ENCODE data around the gene TTLL13. TPM values are rescaled to one million over a fixed set of nuclear protein-coding genes. Genes with fewer than 3 reads are reported as not detected.
"Not testable (repeated sequence)": the region's sequence is repeated elsewhere in the genome, so short reads cannot be mapped to it uniquely, and the experiment has no call there.

Gene TTLL13
- total RNA-seq, 2 experiments from 2014 or later: 0.45 to 0.87 TPM

DNA sequence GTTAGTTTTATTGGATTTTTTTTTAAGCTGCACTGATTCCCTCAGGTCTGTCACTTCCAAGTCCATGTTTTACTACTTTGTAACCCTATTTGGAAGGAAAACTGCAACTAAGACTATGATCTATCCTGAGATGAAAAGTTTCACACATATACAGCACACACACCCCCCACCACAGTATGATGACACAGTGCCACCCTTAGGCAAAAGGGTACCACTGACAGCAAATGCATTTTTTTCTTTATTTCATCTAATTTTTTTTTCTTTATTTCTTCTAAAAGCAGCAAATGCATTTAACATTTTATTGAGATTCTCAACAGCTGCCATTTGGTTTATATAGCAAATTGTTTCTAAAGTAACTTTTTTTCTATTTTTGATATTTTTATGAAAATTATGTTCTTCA, 37.3 kb downstream of the TTLL13 start:
- peaks cover 2% of the 10 kb centered on the region for H3K27me3 Mint-ChIP-seq
- peak; percentile 58 for DNase-seq
- POLR2A ChIA-PET: no interaction called here

DNA sequence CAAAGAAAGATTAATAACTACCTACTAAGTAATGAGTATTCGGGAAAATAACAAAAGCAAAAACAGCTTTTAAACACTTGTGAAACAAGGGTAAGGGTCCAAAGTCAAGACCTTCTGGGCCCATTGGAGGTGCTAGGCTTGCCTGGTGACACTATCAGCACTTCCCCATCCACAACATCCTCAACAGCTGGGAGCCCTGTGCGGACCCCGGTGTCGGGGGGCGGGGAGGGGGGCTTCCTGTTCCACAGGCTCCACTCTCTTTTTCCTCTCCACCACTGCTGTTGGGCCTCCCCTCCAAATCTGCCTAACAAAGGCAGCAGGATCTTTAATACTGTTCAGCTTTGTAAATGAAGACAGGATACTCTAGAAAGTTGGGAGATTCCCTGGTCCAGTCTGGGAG, 37.7 kb downstream of the TTLL13 start:
- Mint-ChIP-seq H3K27ac (no peak overlapping the region), H3K9me3 (no peaks in the 10 kb centered on the region), H3K36me3 (ENCODE audit: low read depth) (no peaks in the 10 kb centered on the region), H3K27me3 (peaks cover 2% of the 10 kb centered on the region), H3K4me1 (peaks cover 7% of the 10 kb centered on the region), H3K4me3 (no peak overlapping the region)
- ChIA-PET POLR2A (interaction anchor here (0.7 kb wide), 1 partner anchor 19 kb away, joined by 4 read pairs; no protein-coding TSS in a partner anchor), CTCF (interaction anchor here (0.8 to 1.3 kb wide), 2 partner anchors 12 to 14 kb away, joined by 3 to 4 read pairs; no protein-coding TSS in a partner anchor)
- no peak for DNase-seq

More for the DNA sequence above, 37.3 kb downstream of the TTLL13 start:
- Mint-ChIP-seq H3K9me3 (no peaks in the 10 kb centered on the region), H3K27ac (no peak overlapping the region), H3K4me3 (no peak overlapping the region), H3K4me1 (peaks cover 5% of the 10 kb centered on the region), H3K36me3 (ENCODE audit: low read depth) (no peaks in the 10 kb centered on the region)
- CTCF ChIA-PET: interaction anchor here (0.6 to 1.3 kb wide), 4 partner anchors 13 to 321 kb away, joined by 3 to 5 read pairs (median 4); no protein-coding TSS in a partner anchor

- Mint-ChIP-seq H3K4me3 (no peak overlapping the region), H3K27me3 (peaks cover 2% of the 10 kb centered on the region), H3K27ac (no peak overlapping the region), H3K9me3 (no peaks in the 10 kb centered on the region), H3K36me3 (ENCODE audit: low read depth) (no peaks in the 10 kb centered on the region), H3K4me1 (peaks cover 7% of the 10 kb centered on the region)
- ChIA-PET POLR2A (interaction anchor here (0.7 kb wide), 1 partner anchor 18 kb away, joined by 4 read pairs; no protein-coding TSS in a partner anchor), CTCF (interaction anchor here (0.6 kb wide), 1 partner anchor 49 kb away, joined by 4 read pairs; no protein-coding TSS in a partner anchor)
- no peak for DNase-seq
Observed at GRCh38 chr15:90287946-90288345, 38.6 kb downstream of the TTLL13 start.

DNA sequence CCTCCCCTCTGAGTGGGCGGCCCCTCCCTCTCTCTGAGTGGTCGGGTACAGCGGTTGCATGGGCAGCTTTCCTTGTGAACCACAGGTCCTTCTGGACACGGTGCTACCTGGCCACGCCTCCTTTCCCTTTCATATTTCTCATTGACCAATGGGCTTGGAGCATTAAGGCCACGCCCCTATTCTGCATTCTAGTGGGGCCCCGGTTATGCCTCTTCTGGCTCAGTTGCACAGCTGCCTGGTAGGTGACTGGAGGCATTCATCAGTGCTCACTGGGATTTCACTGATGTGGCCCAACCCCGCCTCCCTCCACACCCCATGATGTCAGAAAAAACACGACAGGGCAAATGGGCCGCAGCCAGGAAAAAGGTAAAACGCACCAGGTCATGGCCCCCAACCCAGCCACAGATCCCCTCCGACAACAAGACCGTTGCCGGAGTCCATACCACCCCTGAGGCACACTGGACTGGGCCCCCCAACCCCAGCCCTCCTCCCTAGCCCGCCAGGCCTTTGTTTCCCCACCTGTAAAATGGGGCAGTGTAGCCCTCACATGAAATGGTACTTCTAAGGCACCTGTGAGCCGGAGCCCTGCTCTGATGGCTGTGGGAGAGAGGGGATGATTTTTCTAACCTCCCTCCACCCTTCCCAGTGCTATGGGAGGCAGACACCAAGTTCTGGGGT, 42.5 kb downstream of the TTLL13 start:
- Mint-ChIP-seq H3K9me3 (no peaks in the 10 kb centered on the region), H3K27me3 (peaks cover 12% of the 10 kb centered on the region), H3K36me3 (ENCODE audit: low read depth) (no peaks in the 10 kb centered on the region), H3K4me1 (peaks cover 11% of the 10 kb centered on the region), H3K27ac (no peak overlapping the region), H3K4me3 (no peak overlapping the region)
- CTCF ChIA-PET: interaction anchor here (0.6 to 3.9 kb wide), 6 partner anchors 9 to 280 kb away, joined by 3 to 23 read pairs (median 9); no protein-coding TSS in a partner anchor
- POLR2A ChIA-PET: no interaction called here
- DNase-seq: peak; percentile 20

DNA sequence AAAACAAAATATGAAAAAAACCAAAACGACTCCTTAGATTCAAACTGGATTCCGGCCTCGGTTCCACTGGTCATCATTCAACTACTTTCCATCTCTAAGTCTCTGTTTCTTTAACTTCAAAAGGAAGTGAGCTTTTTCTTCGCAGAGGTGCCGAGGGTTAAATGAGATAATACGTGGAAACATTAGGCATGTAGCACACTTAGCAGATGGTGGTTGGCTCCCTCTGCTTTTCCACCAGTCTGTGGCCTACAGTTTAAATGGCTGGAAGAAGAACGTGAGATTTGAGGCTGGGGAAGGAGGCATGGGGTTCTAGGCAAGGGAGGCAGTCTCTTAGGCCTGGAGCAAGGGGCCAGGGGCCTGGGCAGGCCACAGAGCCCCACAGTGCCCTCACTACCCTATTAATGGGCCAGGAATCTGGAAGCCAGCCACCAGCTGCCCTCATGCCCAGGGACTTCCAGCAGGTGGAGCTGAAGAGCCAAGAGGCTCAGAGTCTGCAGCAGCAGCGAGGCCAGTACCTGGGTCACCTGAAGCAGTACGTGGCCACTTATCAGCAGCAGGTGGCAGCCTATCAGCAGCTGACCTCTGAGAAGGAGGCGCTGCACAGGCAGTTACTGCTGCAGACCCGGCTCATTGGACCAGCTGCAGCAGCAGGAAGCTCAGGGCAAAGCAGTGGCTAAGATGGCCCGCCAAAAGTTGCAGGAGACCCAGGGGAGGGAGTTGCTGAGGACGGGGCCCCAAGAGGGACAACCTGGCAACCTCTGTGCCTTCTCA, 43.9 kb downstream of the TTLL13 start:
- Mint-ChIP-seq H3K4me1 (peaks cover 13% of the 10 kb centered on the region), H3K27me3 (peaks cover 18% of the 10 kb centered on the region), H3K27ac (peak overlapping the region; percentile 4)
- peak; percentile 78 for DNase-seq
- H3K4me3 Mint-ChIP-seq; POLR2A ChIA-PET; H3K9me3 Mint-ChIP-seq; H3K36me3 Mint-ChIP-seq (ENCODE audit: low read depth): not testable (repeated sequence)
- CTCF ChIA-PET: interaction anchor here (0.6 to 3.9 kb wide), 24 partner anchors 8 to 640 kb away, joined by 3 to 23 read pairs (median 4); partner anchors contain the start of genes HDDC3 and NGRN

GRCh38 chr15:90294159-90294558, 44.8 kb downstream of the TTLL13 start:
- ChIA-PET CTCF (interaction anchor here (0.7 to 3.9 kb wide), 16 partner anchors 7 to 639 kb away, joined by 3 to 23 read pairs (median 4); partner anchors contain the start of gene HDDC3), POLR2A (no interaction called here)
- DNase-seq: no peak
- Mint-ChIP-seq H3K27ac (no peak overlapping the region), H3K4me3 (no peak overlapping the region), H3K4me1 (peaks cover 13% of the 10 kb centered on the region), H3K36me3 (ENCODE audit: low read depth) (no peaks in the 10 kb centered on the region), H3K9me3 (no peaks in the 10 kb centered on the region), H3K27me3 (peaks cover 18% of the 10 kb centered on the region)

DNA sequence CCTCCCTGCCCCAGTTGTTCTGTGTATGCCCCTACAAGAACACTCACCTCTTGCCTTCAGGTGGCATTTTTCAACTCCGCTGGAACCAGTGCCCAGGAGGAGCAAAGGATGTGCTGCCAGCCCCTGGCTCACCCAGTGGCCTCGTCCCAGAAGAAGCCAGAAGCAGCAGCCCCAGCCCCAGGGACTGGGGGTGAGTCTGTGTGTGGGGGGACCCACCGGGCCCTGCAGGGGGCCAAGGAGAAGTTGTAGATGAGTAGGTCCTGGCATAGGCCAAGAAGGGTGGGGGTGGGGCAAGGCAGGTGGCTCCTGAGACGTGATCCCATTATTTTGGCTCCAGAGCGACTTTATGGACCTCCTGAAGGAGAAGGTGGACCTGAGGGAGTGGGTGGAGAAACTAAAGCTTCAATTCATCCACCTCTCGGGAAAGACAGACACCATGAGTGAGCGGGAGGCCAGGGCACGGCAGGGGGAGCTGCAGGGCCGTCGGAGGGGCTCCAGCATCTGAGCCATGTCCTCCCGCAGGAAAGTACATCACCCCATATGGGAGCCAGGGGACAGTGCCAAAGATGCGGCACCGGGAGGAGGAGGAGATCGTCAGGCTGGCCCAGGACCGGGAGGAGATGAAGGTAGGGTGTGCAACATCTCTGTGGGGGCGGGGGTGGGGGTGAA, 45.4 kb downstream of the TTLL13 start:
- Mint-ChIP-seq H3K4me1 (peaks cover 13% of the 10 kb centered on the region), H3K27me3 (peaks cover 18% of the 10 kb centered on the region), H3K4me3 (no peak overlapping the region), H3K9me3 (no peaks in the 10 kb centered on the region), H3K36me3 (ENCODE audit: low read depth) (no peaks in the 10 kb centered on the region), H3K27ac (no peak overlapping the region)
- ChIA-PET CTCF (interaction anchor here (0.5 to 2.1 kb wide), 4 partner anchors 10 to 637 kb away, joined by 3 to 6 read pairs (median 4); partner anchors contain the start of gene HDDC3), POLR2A (no interaction called here)
- DNase-seq: no peak

DNA sequence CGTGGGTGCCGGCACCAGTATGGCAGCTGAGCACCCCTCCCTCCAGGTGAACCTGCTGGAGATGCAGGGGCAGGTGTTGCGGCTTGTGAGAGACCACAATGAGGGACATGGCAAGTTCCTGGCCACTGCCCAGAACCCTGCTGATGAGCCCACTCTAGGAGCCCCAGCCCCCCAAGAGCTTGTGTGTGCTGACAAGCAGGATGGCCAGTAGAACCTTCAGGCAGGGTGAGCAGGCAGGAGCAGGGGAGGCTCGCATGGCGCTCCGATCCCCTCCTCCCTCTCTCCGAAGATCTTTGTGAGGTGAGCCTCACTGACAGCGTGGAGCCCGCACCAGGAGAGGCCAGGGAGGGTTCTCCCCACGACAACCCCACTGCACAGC, 45.9 kb downstream of the TTLL13 start:
- POLR2A ChIA-PET: no interaction called here
- no peak for DNase-seq
- CTCF ChIA-PET: interaction anchor here (0.5 to 2.1 kb wide), 4 partner anchors 9 to 168 kb away, joined by 3 to 6 read pairs (median 4); no protein-coding TSS in a partner anchor
- Mint-ChIP-seq H3K4me3 (no peak overlapping the region), H3K4me1 (peaks cover 13% of the 10 kb centered on the region), H3K27ac (no peak overlapping the region), H3K9me3 (no peaks in the 10 kb centered on the region), H3K27me3 (peaks cover 16% of the 10 kb centered on the region), H3K36me3 (ENCODE audit: low read depth) (no peaks in the 10 kb centered on the region)

GRCh38 chr15:90296316-90296884, 47.0 kb downstream of the TTLL13 start:
- H3K4me3 Mint-ChIP-seq; DNase-seq; POLR2A ChIA-PET; H3K9me3 Mint-ChIP-seq; H3K27ac Mint-ChIP-seq; H3K36me3 Mint-ChIP-seq (ENCODE audit: low read depth): not testable (repeated sequence)
- CTCF ChIA-PET: interaction anchor here (0.6 to 2.1 kb wide), 4 partner anchors 8 to 620 kb away, joined by 3 to 6 read pairs (median 4); no protein-coding TSS in a partner anchor
- H3K4me1 Mint-ChIP-seq: peaks cover 16% of the 10 kb centered on the region
- H3K27me3 Mint-ChIP-seq: peaks cover 16% of the 10 kb centered on the region

DNA sequence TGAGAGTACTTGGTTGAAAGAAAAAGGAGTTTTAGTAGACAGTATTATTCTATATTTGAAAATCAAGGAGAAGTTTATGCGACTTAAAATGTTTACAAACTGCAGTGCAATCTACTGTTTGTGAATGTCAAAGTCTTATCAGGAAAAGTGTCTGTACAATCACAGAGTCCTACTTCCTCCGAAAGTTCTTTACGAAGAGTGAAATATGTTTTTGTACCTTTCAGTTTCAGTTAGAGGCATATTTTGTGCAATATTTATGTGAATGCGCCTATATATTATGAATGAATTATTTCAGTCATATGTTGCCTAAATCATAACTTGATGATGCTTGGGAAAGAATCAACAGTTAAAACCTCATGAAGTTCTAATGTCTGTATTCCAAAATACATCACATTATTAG, 47.7 kb downstream of the TTLL13 start:
- POLR2A ChIA-PET: no interaction called here
- H3K27me3 Mint-ChIP-seq: peaks cover 16% of the 10 kb centered on the region
- no peaks in the 10 kb centered on the region for H3K9me3 Mint-ChIP-seq
- no peak for DNase-seq
- H3K27ac Mint-ChIP-seq: no peak overlapping the region
- H3K4me3 Mint-ChIP-seq: no peak overlapping the region
- H3K4me1 Mint-ChIP-seq: peaks cover 18% of the 10 kb centered on the region
- H3K36me3 Mint-ChIP-seq (ENCODE audit: low read depth): no peaks in the 10 kb centered on the region
- CTCF ChIA-PET: interaction anchor here (0.6 to 2.1 kb wide), 3 partner anchors 8 to 621 kb away, joined by 3 to 5 read pairs (median 3); no protein-coding TSS in a partner anchor

DNA sequence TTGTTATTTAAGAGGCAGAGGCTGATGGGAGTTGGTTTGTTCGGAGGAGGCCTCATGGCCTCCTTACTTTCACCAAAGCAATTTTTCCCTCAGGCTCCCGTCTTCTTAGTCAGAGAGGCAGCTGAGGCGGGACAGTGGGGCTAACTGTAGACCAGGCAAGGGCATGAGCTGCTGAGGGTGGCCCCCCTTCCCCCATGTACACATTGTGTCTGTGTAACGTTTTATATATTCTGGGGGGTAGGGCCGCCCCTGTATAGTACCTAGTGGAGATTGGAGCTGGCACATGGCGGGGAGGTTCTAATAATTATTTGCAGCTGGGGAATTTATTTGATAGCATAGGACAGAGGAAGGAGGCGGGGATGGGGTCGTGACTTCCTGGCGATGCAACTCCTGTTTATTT, 51.2 kb downstream of the TTLL13 start:
- Mint-ChIP-seq H3K27ac (no peak overlapping the region), H3K36me3 (ENCODE audit: low read depth) (no peaks in the 10 kb centered on the region), H3K4me3 (no peak overlapping the region), H3K9me3 (no peaks in the 10 kb centered on the region), H3K4me1 (peaks cover 18% of the 10 kb centered on the region), H3K27me3 (peaks cover 12% of the 10 kb centered on the region)
- POLR2A ChIA-PET: no interaction called here
- CTCF ChIA-PET: interaction anchor here (0.6 to 3.9 kb wide), 9 partner anchors 8 to 200 kb away, joined by 3 to 23 read pairs (median 4); partner anchors contain the start of genes CIB1, GDPGP1 and TTLL13
- no peak for DNase-seq

All from activated CD4-positive, alpha-beta T cell treated with anti-CD3 and anti-CD28 coated beads, Interleukin-2, amount 10 ng/mL, durations not matched to agents 7 days and 5 days (primary cell).